Measurements from ENCODE around the gene ZNF385C. TPM values are rescaled to one million over a fixed set of nuclear protein-coding genes. Genes with fewer than 3 reads are reported as not detected.
A peak's percentile ranks its signal among the peaks of the same experiment; 100 is the strongest.

The ZNF385C gene
- polyA plus RNA-seq, 3 donors from 2014 or later, result 0.44 TPM; not detected in 2

GRCh38 chr17:42001729-42002128 lies 96.5 kb downstream of the ZNF385C start:
- H3K9me3 Mint-ChIP-seq, result no peaks in the 10 kb centered on the region
- H3K4me1 Mint-ChIP-seq, result peaks cover 14 to 47% of the 10 kb centered on the region in 2 donors
- H3K4me3 Mint-ChIP-seq, result no peak overlapping the region
- peaks cover 0 to 10% (median 8%) of the 10 kb centered on the region in 3 donors for H3K36me3 Mint-ChIP-seq
- DNase-seq, result no peak
- H3K27ac Mint-ChIP-seq, result no peak overlapping the region
- H3K27me3 Mint-ChIP-seq (ENCODE audit: low read depth in 3 of 3), result peaks cover 0 to 5% (median 1%) of the 10 kb centered on the region in 3 donors

DNA sequence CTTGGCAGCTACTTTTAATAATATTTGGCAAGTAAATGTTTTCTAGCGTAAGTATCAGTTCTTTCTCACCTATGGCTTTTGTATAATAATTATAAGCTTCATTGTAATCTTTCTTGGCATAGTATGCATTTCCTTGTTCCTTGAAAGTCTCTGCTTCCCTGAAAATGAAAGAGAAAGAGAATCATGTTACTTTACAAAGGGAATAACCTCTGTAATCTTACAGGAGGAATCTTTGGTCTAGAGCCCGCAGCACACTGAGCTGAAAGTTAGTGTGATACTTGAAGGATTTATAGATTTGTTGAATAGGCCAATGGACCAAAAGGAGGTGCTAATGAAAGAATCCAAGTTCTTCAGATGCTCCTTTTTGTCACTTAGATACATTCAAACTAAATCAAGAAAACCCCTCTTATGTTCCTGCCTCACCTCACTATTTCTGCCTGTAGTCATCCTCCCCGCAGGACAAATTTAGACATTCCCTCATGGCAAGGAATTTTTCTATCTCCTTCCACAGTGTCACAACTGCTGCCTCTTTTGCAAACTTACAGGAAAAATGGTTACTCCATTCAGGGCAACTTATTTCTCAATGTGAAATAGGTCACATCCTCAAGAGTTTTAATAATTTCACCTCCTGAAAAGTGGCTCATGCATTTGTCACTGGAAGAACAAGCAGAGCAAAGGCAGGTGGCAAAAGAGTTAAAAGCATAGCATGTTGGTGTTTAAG lies 97.7 kb downstream of the ZNF385C start:
- H3K36me3 Mint-ChIP-seq, result peaks cover 0 to 21% (median 12%) of the 10 kb centered on the region in 3 donors
- H3K4me1 Mint-ChIP-seq, result peaks cover 14 to 46% of the 10 kb centered on the region in 2 donors
- DNase-seq, result no peak
- H3K27me3 Mint-ChIP-seq (ENCODE audit: low read depth in 3 of 3), result peaks cover 0 to 5% (median 0%) of the 10 kb centered on the region in 3 donors
- no peaks in the 10 kb centered on the region for H3K9me3 Mint-ChIP-seq
- no peak overlapping the region for H3K4me3 Mint-ChIP-seq
- H3K27ac Mint-ChIP-seq, result no peak overlapping the region

GRCh38 chr17:41998497-41998896 lies 99.8 kb downstream of the ZNF385C start:
- peaks cover 7 to 31% (median 20%) of the 10 kb centered on the region in 3 donors for H3K36me3 Mint-ChIP-seq
- H3K4me1 Mint-ChIP-seq, result peaks cover 7 to 26% of the 10 kb centered on the region in 2 donors
- DNase-seq, result no peak
- no peak overlapping the region for H3K27ac Mint-ChIP-seq
- H3K27me3 Mint-ChIP-seq (ENCODE audit: low read depth in 3 of 3), result peaks cover 0 to 5% (median 0%) of the 10 kb centered on the region in 3 donors
- H3K9me3 Mint-ChIP-seq, result no peaks in the 10 kb centered on the region
- H3K4me3 Mint-ChIP-seq, result no peak overlapping the region

DNA sequence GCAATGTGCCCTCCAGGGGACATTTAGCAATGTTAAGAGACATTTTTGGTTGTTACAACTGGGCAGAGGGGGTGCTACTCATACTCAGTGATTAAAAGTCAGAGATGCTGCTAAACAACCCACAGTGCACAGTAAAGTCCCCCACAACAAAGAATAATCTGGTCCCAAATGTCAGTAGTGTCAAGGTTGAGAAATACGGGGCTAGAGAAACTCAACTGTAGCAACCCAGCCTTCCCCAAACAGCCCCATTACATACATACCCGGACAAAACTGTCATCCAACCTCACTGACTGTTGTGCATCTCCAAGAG lies 101.5 kb downstream of the ZNF385C start:
- Mint-ChIP-seq H3K9me3 (no peaks in the 10 kb centered on the region), H3K4me3 (no peak overlapping the region), H3K36me3 (peaks cover 7 to 38% (median 20%) of the 10 kb centered on the region in 3 donors), H3K4me1 (peaks cover 0 to 9% of the 10 kb centered on the region in 2 donors), H3K27ac (peak overlapping the region in 1 of 6 donors; percentile 45), H3K27me3 (ENCODE audit: low read depth in 3 of 3) (peaks cover 0 to 5% (median 0%) of the 10 kb centered on the region in 3 donors)
- DNase-seq, result no peak

DNA sequence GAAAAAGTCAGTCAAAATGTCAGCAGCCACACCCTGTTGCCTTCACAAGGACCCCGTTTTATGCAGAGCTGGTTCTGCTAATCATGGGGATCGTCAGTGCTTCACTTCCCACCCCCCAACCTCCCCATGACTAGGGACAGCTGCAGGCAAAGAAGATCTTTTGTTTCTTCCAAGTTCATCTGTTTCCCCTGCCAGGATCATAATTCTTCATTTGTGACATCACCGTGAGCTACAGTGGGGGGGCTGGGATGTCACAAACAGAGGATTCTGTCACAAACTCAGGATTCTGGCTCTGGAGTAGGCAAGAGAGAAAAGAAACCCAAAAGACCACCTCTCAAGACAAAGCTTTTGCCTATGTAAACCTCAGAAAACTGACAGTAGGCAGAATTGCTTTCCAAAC lies 105.7 kb downstream of the ZNF385C start:
- H3K36me3 Mint-ChIP-seq, result peaks cover 14 to 59% (median 32%) of the 10 kb centered on the region in 3 donors
- no peak overlapping the region for H3K4me3 Mint-ChIP-seq
- no peaks in the 10 kb centered on the region for H3K9me3 Mint-ChIP-seq

GRCh38 chr17:41989702-41990419 lies 108.4 kb downstream of the ZNF385C start:
- Mint-ChIP-seq H3K9me3 (no peaks in the 10 kb centered on the region), H3K27ac (no peak overlapping the region), H3K4me1 (no peaks in the 10 kb centered on the region), H3K27me3 (ENCODE audit: low read depth in 3 of 3) (peaks cover 0 to 2% (median 0%) of the 10 kb centered on the region in 3 donors), H3K36me3 (peaks cover 16 to 54% (median 36%) of the 10 kb centered on the region in 3 donors), H3K4me3 (no peak overlapping the region)
- DNase-seq, result no peak

More for the DNA sequence above, 105.7 kb downstream of the ZNF385C start:
- Mint-ChIP-seq H3K27ac (peak overlapping the region in 1 of 6 donors; percentile 20), H3K27me3 (ENCODE audit: low read depth in 3 of 3) (peaks cover 0 to 3% (median 0%) of the 10 kb centered on the region in 3 donors), H3K4me1 (no peaks in the 10 kb centered on the region)
- no peak for DNase-seq

- Mint-ChIP-seq H3K4me1 (no peaks in the 10 kb centered on the region), H3K9me3 (no peaks in the 10 kb centered on the region), H3K4me3 (no peak overlapping the region), H3K36me3 (peaks cover 14 to 53% (median 38%) of the 10 kb centered on the region in 3 donors), H3K27me3 (ENCODE audit: low read depth in 3 of 3) (peaks cover 0 to 2% (median 2%) of the 10 kb centered on the region in 3 donors), H3K27ac (peak overlapping the region in 2 of 6 donors; percentile 8 to 58)
- no peak for DNase-seq
Measured at GRCh38 chr17:41988418-41988817, 109.9 kb downstream of the ZNF385C start.

DNA sequence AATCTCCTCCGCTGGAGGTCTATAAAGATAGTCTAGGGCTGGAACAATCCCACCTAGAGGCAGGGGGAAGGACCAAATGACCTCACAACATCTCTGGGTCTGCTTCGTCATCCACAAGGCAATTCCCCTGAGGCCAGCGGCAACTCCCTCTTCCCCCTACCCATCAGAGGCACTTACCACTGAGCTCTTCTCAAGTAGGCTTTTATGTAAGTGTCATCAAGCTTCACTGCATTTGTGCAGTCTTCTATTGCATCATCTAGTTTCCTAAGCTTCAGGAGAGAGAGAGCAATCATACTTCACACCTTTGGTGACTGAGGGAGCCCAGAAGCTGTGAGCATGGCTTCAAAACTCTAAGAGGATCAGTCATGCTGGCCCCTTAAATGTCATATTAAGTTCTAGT lies 110.6 kb downstream of the ZNF385C start:
- Mint-ChIP-seq H3K9me3 (no peaks in the 10 kb centered on the region), H3K36me3 (peaks cover 15 to 53% (median 40%) of the 10 kb centered on the region in 3 donors), H3K27ac (no peak overlapping the region)

GRCh38 chr17:41986634-41987033 lies 111.6 kb downstream of the ZNF385C start:
- H3K27ac Mint-ChIP-seq, result peak overlapping the region in 1 of 6 donors; percentile 64
- no peak for DNase-seq
- H3K4me1 Mint-ChIP-seq, result no peaks in the 10 kb centered on the region
- no peaks in the 10 kb centered on the region for H3K9me3 Mint-ChIP-seq
- peaks cover 0 to 2% (median 2%) of the 10 kb centered on the region in 3 donors for H3K27me3 Mint-ChIP-seq (ENCODE audit: low read depth in 3 of 3)
- peaks cover 18 to 61% (median 43%) of the 10 kb centered on the region in 3 donors for H3K36me3 Mint-ChIP-seq
- no peak overlapping the region for H3K4me3 Mint-ChIP-seq

More for the DNA sequence above, 110.6 kb downstream of the ZNF385C start:
- DNase-seq, result no peak
- Mint-ChIP-seq H3K4me3 (no peak overlapping the region), H3K4me1 (no peaks in the 10 kb centered on the region), H3K27me3 (ENCODE audit: low read depth in 3 of 3) (peaks cover 0 to 2% (median 2%) of the 10 kb centered on the region in 3 donors)

- Mint-ChIP-seq H3K36me3 (peaks cover 13 to 56% (median 41%) of the 10 kb centered on the region in 3 donors), H3K4me1 (no peaks in the 10 kb centered on the region), H3K4me3 (no peak overlapping the region), H3K27me3 (ENCODE audit: low read depth in 3 of 3) (peaks cover 0 to 2% (median 2%) of the 10 kb centered on the region in 3 donors), H3K27ac (peak overlapping the region in 1 of 6 donors; percentile 64), H3K9me3 (no peaks in the 10 kb centered on the region)
- no peak for DNase-seq
Measured at GRCh38 chr17:41985919-41986318, 112.4 kb downstream of the ZNF385C start.

- Mint-ChIP-seq H3K27ac (no peak overlapping the region), H3K27me3 (ENCODE audit: low read depth in 3 of 3) (peaks cover 0 to 2% (median 2%) of the 10 kb centered on the region in 3 donors), H3K4me3 (no peak overlapping the region), H3K9me3 (no peaks in the 10 kb centered on the region), H3K4me1 (no peaks in the 10 kb centered on the region), H3K36me3 (peaks cover 13 to 56% (median 42%) of the 10 kb centered on the region in 3 donors)
- no peak for DNase-seq
Measured at GRCh38 chr17:41984454-41984853, 113.8 kb downstream of the ZNF385C start.

GRCh38 chr17:41982026-41982760 lies 116.1 kb downstream of the ZNF385C start:
- Mint-ChIP-seq H3K4me1 (no peaks in the 10 kb centered on the region), H3K4me3 (no peak overlapping the region), H3K27ac (no peak overlapping the region), H3K36me3 (peaks cover 13 to 50% (median 30%) of the 10 kb centered on the region in 3 donors), H3K27me3 (ENCODE audit: low read depth in 3 of 3) (peaks cover 0 to 5% (median 2%) of the 10 kb centered on the region in 3 donors), H3K9me3 (no peaks in the 10 kb centered on the region)
- DNase-seq, result no peak

GRCh38 chr17:41977991-41978390 lies 120.3 kb downstream of the ZNF385C start:
- Mint-ChIP-seq H3K4me3 (no peak overlapping the region), H3K9me3 (no peaks in the 10 kb centered on the region), H3K27ac (peak overlapping the region in 3 of 6 donors; percentile 13 to 40 (median 15)), H3K4me1 (peaks cover 13 to 16% of the 10 kb centered on the region in 2 donors), H3K36me3 (peaks cover 14 to 48% (median 17%) of the 10 kb centered on the region in 3 donors), H3K27me3 (ENCODE audit: low read depth in 3 of 3) (peaks cover 1 to 8% (median 4%) of the 10 kb centered on the region in 3 donors)
- DNase-seq, result no peak

Measured in immature natural killer cell (primary cell).